ENCODE data around the gene ADPRM. TPM values are rescaled to one million over a fixed set of nuclear protein-coding genes. Genes with fewer than 3 reads are reported as not detected.

ADPRM gene
- total RNA-seq, 6 donors from 2014 or later = 1.7 to 18.9 (median 8.2) TPM

DNA sequence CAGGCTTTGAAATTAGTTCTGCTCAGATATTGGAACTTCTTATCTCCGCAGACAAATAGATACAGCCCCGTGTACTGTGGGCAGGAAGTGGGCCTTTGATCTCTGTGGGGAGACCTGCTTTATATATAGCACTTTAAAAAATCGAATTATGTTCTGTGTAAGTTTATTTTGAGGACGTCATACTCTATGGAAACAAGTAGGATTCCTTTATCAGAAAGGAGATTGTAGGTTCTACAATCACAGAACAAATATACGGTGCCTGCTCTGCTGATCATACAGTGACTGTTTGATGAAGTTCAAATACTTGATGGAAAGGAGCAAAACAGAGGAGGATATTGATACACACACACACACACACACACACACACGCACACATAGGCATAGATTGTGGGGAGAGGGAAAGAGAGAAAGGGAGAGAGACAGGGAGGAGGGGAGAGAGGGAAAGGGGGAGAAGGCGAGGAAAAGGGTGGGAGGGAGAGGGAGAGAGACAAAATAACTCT is 47.2 kb downstream of the ADPRM start:
- no peaks in the 10 kb centered on the region for H3K9me3 ChIP-seq
- DNase-seq (no peak), ATAC-seq (ENCODE audit: low FRiP score in 2 of 2) (no peak)
- H3K4me3 ChIP-seq = no peak overlapping the region
- 45 to 48% methylated on average over 7 of the region's 7 CpGs for WGBS, 2 donors
- TF ChIP-seq POLR2AphosphoS5 (IDR thresholded peaks at IDR 0.05) (no peak), POLR2A (IDR thresholded peaks at IDR 0.05) (no peak), EP300 (IDR thresholded peaks at IDR 0.05) (no peak)
- TF ChIP-seq, protein P1, sequence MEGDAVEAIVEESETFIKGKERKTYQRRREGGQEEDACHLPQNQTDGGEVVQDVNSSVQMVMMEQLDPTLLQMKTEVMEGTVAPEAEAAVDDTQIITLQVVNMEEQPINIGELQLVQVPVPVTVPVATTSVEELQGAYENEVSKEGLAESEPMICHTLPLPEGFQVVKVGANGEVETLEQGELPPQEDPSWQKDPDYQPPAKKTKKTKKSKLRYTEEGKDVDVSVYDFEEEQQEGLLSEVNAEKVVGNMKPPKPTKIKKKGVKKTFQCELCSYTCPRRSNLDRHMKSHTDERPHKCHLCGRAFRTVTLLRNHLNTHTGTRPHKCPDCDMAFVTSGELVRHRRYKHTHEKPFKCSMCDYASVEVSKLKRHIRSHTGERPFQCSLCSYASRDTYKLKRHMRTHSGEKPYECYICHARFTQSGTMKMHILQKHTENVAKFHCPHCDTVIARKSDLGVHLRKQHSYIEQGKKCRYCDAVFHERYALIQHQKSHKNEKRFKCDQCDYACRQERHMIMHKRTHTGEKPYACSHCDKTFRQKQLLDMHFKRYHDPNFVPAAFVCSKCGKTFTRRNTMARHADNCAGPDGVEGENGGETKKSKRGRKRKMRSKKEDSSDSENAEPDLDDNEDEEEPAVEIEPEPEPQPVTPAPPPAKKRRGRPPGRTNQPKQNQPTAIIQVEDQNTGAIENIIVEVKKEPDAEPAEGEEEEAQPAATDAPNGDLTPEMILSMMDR (IDR thresholded peaks at IDR 0.05) = no peak
- no peaks in the 10 kb centered on the region for H3K4me1 ChIP-seq
- H3K36me3 ChIP-seq = no peaks in the 10 kb centered on the region
- no peaks in the 10 kb centered on the region for H3K27me3 ChIP-seq
- H3K27ac ChIP-seq = no peak overlapping the region

GRCh38 chr17:10745231-10745630 is 47.8 kb downstream of the ADPRM start:
- Histone ChIP-seq H3K27ac (no peak overlapping the region), H3K27me3 (no peaks in the 10 kb centered on the region), H3K9me3 (no peaks in the 10 kb centered on the region), H3K4me3 (no peak overlapping the region), H3K36me3 (no peaks in the 10 kb centered on the region), H3K4me1 (no peaks in the 10 kb centered on the region)
- ATAC-seq (ENCODE audit: low FRiP score in 2 of 2) = peak in 1 of 2 donors; percentile 74
- DNase-seq = no peak
- 51 to 75% methylated on average over 6 of the region's 6 CpGs for WGBS, 2 donors
- no peak for TF ChIP-seq EP300 (IDR thresholded peaks at IDR 0.05)
- no peak for TF ChIP-seq POLR2A (IDR thresholded peaks at IDR 0.05)
- no peak for TF ChIP-seq POLR2AphosphoS5 (IDR thresholded peaks at IDR 0.05)
- TF ChIP-seq, protein P1 (IDR thresholded peaks at IDR 0.05) = no peak

- no peak for DNase-seq
- H3K4me1 ChIP-seq = no peaks in the 10 kb centered on the region
- no peak overlapping the region for H3K27ac ChIP-seq
- no peak overlapping the region for H3K4me3 ChIP-seq
- H3K36me3 ChIP-seq = no peaks in the 10 kb centered on the region
- H3K9me3 ChIP-seq = no peaks in the 10 kb centered on the region
- WGBS, 2 donors = 62 to 64% methylated on average over 7 to 9 of the region's 9 CpGs
- ATAC-seq (ENCODE audit: low FRiP score in 2 of 2) = peak in 1 of 2 donors; percentile 75
- TF ChIP-seq POLR2A (IDR thresholded peaks at IDR 0.05) = no peak
- no peak for TF ChIP-seq POLR2AphosphoS5 (IDR thresholded peaks at IDR 0.05)
- no peak for TF ChIP-seq EP300 (IDR thresholded peaks at IDR 0.05)
- TF ChIP-seq, protein P1 (IDR thresholded peaks at IDR 0.05) = no peak
- no peaks in the 10 kb centered on the region for H3K27me3 ChIP-seq
These were observed 51.3 kb downstream of the ADPRM start for GRCh38 chr17:10748531-10749181.

- Histone ChIP-seq H3K27me3 (no peaks in the 10 kb centered on the region), H3K4me3 (no peak overlapping the region), H3K27ac (no peak overlapping the region), H3K4me1 (no peaks in the 10 kb centered on the region), H3K36me3 (no peaks in the 10 kb centered on the region), H3K9me3 (no peaks in the 10 kb centered on the region)
- TF ChIP-seq EP300 (IDR thresholded peaks at IDR 0.05) (no peak), POLR2A (IDR thresholded peaks at IDR 0.05) (no peak), POLR2AphosphoS5 (IDR thresholded peaks at IDR 0.05) (no peak)
- TF ChIP-seq, protein P1 (IDR thresholded peaks at IDR 0.05) = no peak
- 92 to 93% methylated on average over 4 of the region's 4 CpGs for WGBS, 2 donors
- no peak for DNase-seq
- ATAC-seq (ENCODE audit: low FRiP score in 2 of 2) = no peak
These were observed 52.8 kb downstream of the ADPRM start for GRCh38 chr17:10750210-10750609.

DNA sequence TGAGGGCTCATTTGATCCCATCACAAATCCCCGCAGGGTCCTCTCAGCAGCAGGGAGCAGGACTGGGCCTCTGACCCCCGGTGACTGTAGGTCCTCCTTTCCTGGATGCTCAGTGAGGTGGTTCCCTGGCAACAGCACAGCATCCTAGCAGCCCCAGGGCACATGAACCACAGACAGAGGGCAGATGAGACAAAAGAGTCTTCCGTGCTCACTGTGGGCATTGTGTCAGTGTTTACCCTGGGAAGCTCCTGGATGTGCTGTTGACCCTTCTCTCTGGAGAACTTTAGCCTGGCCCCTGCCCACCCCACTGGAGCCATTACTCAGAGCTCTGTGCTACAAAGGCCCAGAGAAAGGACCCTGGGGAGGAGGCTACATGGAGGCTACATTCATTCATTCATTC is 54.2 kb downstream of the ADPRM start:
- no peak for ATAC-seq (ENCODE audit: low FRiP score in 2 of 2)

More for the DNA sequence above, 54.2 kb downstream of the ADPRM start:
- H3K4me3 ChIP-seq = no peak overlapping the region
- H3K36me3 ChIP-seq = no peaks in the 10 kb centered on the region
- no peak for DNase-seq
- WGBS, 2 donors = 96 to 100% methylated on average over 2 to 3 of the region's 3 CpGs
- no peak for TF ChIP-seq EP300 (IDR thresholded peaks at IDR 0.05)
- no peak for TF ChIP-seq POLR2A (IDR thresholded peaks at IDR 0.05)
- no peak for TF ChIP-seq POLR2AphosphoS5 (IDR thresholded peaks at IDR 0.05)
- TF ChIP-seq, protein P1 (IDR thresholded peaks at IDR 0.05) = no peak
- no peaks in the 10 kb centered on the region for H3K9me3 ChIP-seq
- no peaks in the 10 kb centered on the region for H3K27me3 ChIP-seq
- H3K4me1 ChIP-seq = no peaks in the 10 kb centered on the region
- no peak overlapping the region for H3K27ac ChIP-seq
